Endothelial cell of umbilical vein (primary cell): ENCODE data around the gene GABRQ. TPM values are rescaled to one million over a fixed set of nuclear protein-coding genes. Genes with fewer than 3 reads are reported as not detected.

Source experiments
- BruUV-seq: library from RNA; stranded (reverse); fragments of 400-500 nt; replicated peaks from 2 replicates; lab custom pipeline; 2021; lab: Mats Ljungman, UMichigan
- CTCF ChIA-PET: fragments of 300-600, 350-600 bp; sonication (Branson Sonifier 250); formaldehyde crosslinking; loops from one replicate; lab custom pipeline; 2021; ENCODE audit warnings: antibody characterized with exemption, inconsistent platforms; lab: Charles Lee
- POLR2A ChIA-PET: fragments of 300-600, 350-600 bp; sonication (Branson Sonifier 250); formaldehyde crosslinking; loops from one replicate; lab custom pipeline; 2021; ENCODE audit warnings: antibody characterized with exemption, inconsistent platforms; lab: Charles Lee
- DNase-seq: peaks from one replicate; pipeline ENCODE4 v3.0.0-alpha.2; 2011; ENCODE audit warnings: low read depth, low spot score
- FAIRE-seq: peaks from 2 replicates; lab custom pipeline; 2011; peaks lifted over from hg19 to GRCh38; lab: Jason Lieb, UNC
- H2AFZ ChIP-seq: 2 replicates; pipeline ENCODE4 v1.6.0; 2012; ENCODE audit warnings: low read depth, low read length, control low read depth, inconsistent platforms
- H3K27ac ChIP-seq: 2 replicates; pipeline ENCODE4 v1.5.1; 2011; ENCODE audit warnings: low read depth, mild to moderate bottlenecking, control low read depth, low read length, moderate library complexity; ENCODE audit not compliant: insufficient read depth
- H3K27me3 ChIP-seq, 2 experiments: 2 replicates each; pipeline versions ENCODE4 v1.6.0 to v1.6.1; 2011; ENCODE audit warnings: low read length in 2 of 2, mixed read lengths in 1 of 2; ENCODE audit not compliant: control insufficient read depth in 2 of 2, insufficient read depth in 2 of 2
- H3K36me3 ChIP-seq, 2 experiments: 2 replicates in 1 of 2; 3 replicates in 1 of 2; pipeline ENCODE4 v1.5.1; 2011; ENCODE audit warnings: low read length in 2 of 2, mild to moderate bottlenecking in 1 of 2, moderate library complexity in 1 of 2; ENCODE audit not compliant: control insufficient read depth in 2 of 2, insufficient read depth in 2 of 2; ENCODE audit errors: extremely low read depth in 1 of 2
- H3K4me1 ChIP-seq: 3 replicates; pipeline ENCODE4 v1.5.1; 2011; ENCODE audit warnings: mild to moderate bottlenecking, low read length; ENCODE audit not compliant: control insufficient read depth, insufficient read depth; ENCODE audit errors: extremely low read depth
- H3K4me2 ChIP-seq: 2 replicates; pipeline ENCODE4 v1.6.1; 2011; ENCODE audit warnings: low read length, control low read depth, mixed read lengths; ENCODE audit not compliant: insufficient read depth
- H3K4me3 ChIP-seq, 3 experiments: fragments of 200-600 bp in 1 of 3; sonication (generic), shearing (Covaris generic) in 1 of 3; replicated peaks in 1 of 3; 2 replicates each; pipeline ENCODE4 v1.5.1; 2011 to 2016; ENCODE audit warnings: control low read depth in 3 of 3, low read length in 3 of 3, mild to moderate bottlenecking in 2 of 3, inconsistent platforms in 1 of 3, low read depth in 1 of 3, moderate library complexity in 1 of 3; ENCODE audit not compliant: insufficient read depth in 1 of 3
- H3K79me2 ChIP-seq: 2 replicates; pipeline ENCODE4 v1.6.0; 2012; ENCODE audit warnings: low read length, inconsistent platforms; ENCODE audit not compliant: control insufficient read depth, insufficient read depth
- H3K9ac ChIP-seq: replicated peaks from 2 replicates; pipeline ENCODE3; 2011; ENCODE audit warnings: low read length, control low read depth; ENCODE audit not compliant: insufficient read depth; ENCODE audit errors: extremely low read depth
- H3K9me1 ChIP-seq: replicated peaks from 3 replicates; pipeline ENCODE4 v1.6.0; 2011; ENCODE audit warnings: mild to moderate bottlenecking, low read length; ENCODE audit not compliant: control insufficient read depth, insufficient read depth; ENCODE audit errors: extremely low read depth
- H3K9me3 ChIP-seq: replicated peaks from 2 replicates; pipeline ENCODE4 v1.5.1; 2012; ENCODE audit warnings: low read length, inconsistent platforms; ENCODE audit not compliant: control insufficient read depth, insufficient read depth
- H4K20me1 ChIP-seq: replicated peaks from 2 replicates; pipeline ENCODE3; 2011; ENCODE audit warnings: mild to moderate bottlenecking, low read length; ENCODE audit not compliant: control insufficient read depth, insufficient read depth; ENCODE audit errors: extremely low read depth
- CTCF ChIP-seq, 2 donors: IDR thresholded peaks; 1 replicate in 1 of 2; 2 replicates in 1 of 2; pipeline ENCODE4 v1.5.1; 2011; ENCODE audit warnings: low read length in 2 of 2, mild to moderate bottlenecking in 2 of 2, moderate library complexity in 2 of 2, control low read depth in 1 of 2, inconsistent platforms in 1 of 2, low read depth in 1 of 2; ENCODE audit not compliant: insufficient read depth in 1 of 2; ENCODE audit errors: extremely low read depth in 1 of 2
- EZH2 ChIP-seq: IDR thresholded peaks from 2 replicates; pipeline ENCODE4 v1.6.1; 2012; ENCODE audit warnings: borderline replicate concordance, low read depth, mild to moderate bottlenecking, moderate library complexity, low read length, inconsistent platforms; ENCODE audit not compliant: severe bottlenecking
- FOS ChIP-seq: IDR thresholded peaks from 2 replicates; pipeline ENCODE4 v1.6.1; 2011; ENCODE audit warnings: mild to moderate bottlenecking, low read length, moderate library complexity, borderline replicate concordance; ENCODE audit not compliant: insufficient read depth
- GATA2 ChIP-seq: IDR thresholded peaks from 2 replicates; pipeline ENCODE4 v1.7.0; 2011; ENCODE audit warnings: low read depth, mild to moderate bottlenecking, moderate library complexity, mixed read lengths, low read length; ENCODE audit not compliant: insufficient read length, insufficient read depth
- JUN ChIP-seq: IDR thresholded peaks from 2 replicates; pipeline ENCODE4 v1.6.1; 2011; ENCODE audit warnings: borderline replicate concordance, low read depth; ENCODE audit not compliant: insufficient read length, insufficient read depth
- MAX ChIP-seq: IDR thresholded peaks from 2 replicates; pipeline ENCODE4 v1.6.1; 2011; ENCODE audit not compliant: insufficient read depth, insufficient read length
- MYC ChIP-seq: IDR thresholded peaks from one replicate; pipeline ENCODE4 v1.6.1; 2011; ENCODE audit warnings: mild to moderate bottlenecking, low read depth, low read length
- POLR2A ChIP-seq: IDR thresholded peaks from 2 replicates; pipeline ENCODE4 v1.6.1; 2012; ENCODE audit warnings: low read depth, mild to moderate bottlenecking, control low read depth, low read length
- POLR2AphosphoS5 ChIP-seq: IDR thresholded peaks from 2 replicates; pipeline ENCODE4 v1.6.1; 2012; ENCODE audit warnings: low read depth, mild to moderate bottlenecking, control low read depth, low read length, moderate library complexity; ENCODE audit not compliant: insufficient read depth
- dilution Hi-C: fragments of 300-500 bp; cut with MboI; formaldehyde crosslinking; loops from one replicate; pipeline ENCODE4 v1.15.0; 2019; ENCODE audit warnings: low sequenced_read_pairs; ENCODE audit not compliant: extremely low pct_ligation_motif_present
- intact Hi-C: fragments of 100-400 bp; cut with micrococcal nuclease; formaldehyde crosslinking; loops from one replicate; pipeline ENCODE4 v1.10.0; 2022
- polyA plus RNA-seq, 4 experiments: library from polyadenylated mRNA; depleted of rRNA in 3 of 4; stranded (reverse) in 3 of 4; unstranded in 1 of 4; fragments of >200 nt; gene quantifications; 2 replicates each; pipeline versions ENCODE4 v1.2.1 to v1.2.3, GENCODE V29; 2011 to 2012; ENCODE audit warnings: missing spikeins in 1 of 4
- total RNA-seq: library from RNA; stranded (reverse); gene quantifications from 2 replicates; pipeline ENCODE4 v1.2.3, GENCODE V29; 2021

GABRQ gene
- total and polyA plus RNA-seq, 2 donors (not counting 3 experiments of a cell fraction or from before 2014, with no cell fraction given), result 0.01 TPM; not detected in 1

DNA sequence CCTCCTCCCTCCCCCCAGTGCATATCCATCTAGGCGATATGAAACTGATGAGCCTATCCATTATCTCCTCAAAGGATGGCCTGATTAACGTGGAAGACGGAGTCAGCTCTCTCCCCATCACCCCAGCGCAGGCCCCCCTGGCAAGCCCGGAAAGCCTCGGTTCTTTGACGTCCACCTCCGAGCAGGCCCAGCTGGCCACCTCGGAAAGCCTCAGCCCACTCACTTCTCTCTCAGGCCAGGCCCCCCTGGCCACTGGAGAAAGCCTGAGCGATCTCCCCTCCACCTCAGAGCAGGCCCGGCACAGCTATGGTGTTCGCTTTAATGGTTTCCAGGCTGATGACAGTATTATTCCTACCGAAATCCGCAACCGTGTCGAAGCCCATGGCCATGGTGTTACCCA, 14.8 kb downstream of the GABRQ start:
- FAIRE-seq (no peak), DNase-seq (no peak)
- Histone ChIP-seq H3K4me1 (no peaks in the 10 kb centered on the region), H3K36me3 (no peaks in the 10 kb centered on the region), H3K27ac (no peak overlapping the region), H4K20me1 (no peaks in the 10 kb centered on the region), H2AFZ (no peak overlapping the region), H3K4me2 (no peak overlapping the region), H3K27me3 (no peaks in the 10 kb centered on the region), H3K9ac (no peak overlapping the region), H3K79me2 (no peaks in the 10 kb centered on the region), H3K9me3 (no peaks in the 10 kb centered on the region), H3K4me3 (no peak overlapping the region), H3K9me1 (no peaks in the 10 kb centered on the region)
- BruUV-seq, result no TSS peak
- ChIA-PET CTCF (no interaction called here), POLR2A (no interaction called here)
- intact Hi-C loops, result no loop called here
- dilution Hi-C loops, result no loop called here
- TF ChIP-seq FOS, result no peak
- TF ChIP-seq GATA2, result no peak
- TF ChIP-seq MAX, result no peak
- no peak for TF ChIP-seq EZH2
- no peak for TF ChIP-seq CTCF (IDR thresholded peaks at IDR 0.05; ENCODE audit: extremely low read depth in 1 of 2, insufficient read depth in 1 of 2, low read depth in 1 of 2, low read length in 2 of 2)
- TF ChIP-seq MYC, result no peak

DNA sequence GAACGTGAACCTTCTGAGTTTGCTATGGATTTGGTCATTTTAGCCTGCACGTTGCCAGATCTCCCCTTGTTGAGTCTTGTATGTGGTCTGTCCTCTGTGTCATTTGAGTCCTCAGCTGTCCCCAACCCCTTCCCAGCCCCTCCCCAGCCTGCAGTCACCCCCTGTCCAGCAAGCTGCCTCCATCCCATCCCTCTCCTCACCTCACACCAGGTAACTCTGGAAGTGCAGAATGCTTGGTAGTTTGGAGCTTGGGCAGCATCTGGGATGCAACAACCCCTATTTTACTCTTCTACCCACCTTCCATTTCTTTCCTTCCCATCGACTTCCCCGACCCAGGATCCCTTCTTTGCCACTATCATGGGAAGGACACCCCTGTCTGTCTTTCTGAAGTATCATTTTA, 18.4 kb downstream of the GABRQ start:
- H3K9me3 ChIP-seq, result no peaks in the 10 kb centered on the region
- H3K9ac ChIP-seq, result no peak overlapping the region
- no peak overlapping the region for H3K4me3 ChIP-seq
- ChIA-PET POLR2A (no interaction called here), CTCF (no interaction called here)
- H3K79me2 ChIP-seq, result no peaks in the 10 kb centered on the region
- H3K4me2 ChIP-seq, result no peak overlapping the region
- BruUV-seq, result no TSS peak
- H3K27ac ChIP-seq, result no peak overlapping the region
- DNase-seq (no peak), FAIRE-seq (no peak)
- dilution Hi-C loops (no loop called here), intact Hi-C loops (no loop called here)
- H2AFZ ChIP-seq, result no peak overlapping the region
- H3K4me1 ChIP-seq, result no peaks in the 10 kb centered on the region
- no peaks in the 10 kb centered on the region for H3K27me3 ChIP-seq
- no peak for TF ChIP-seq POLR2AphosphoS5
- TF ChIP-seq GATA2, result no peak
- no peak for TF ChIP-seq CTCF (IDR thresholded peaks at IDR 0.05; ENCODE audit: extremely low read depth in 1 of 2, insufficient read depth in 1 of 2, low read depth in 1 of 2, low read length in 2 of 2)
- no peak for TF ChIP-seq FOS
- TF ChIP-seq POLR2A, result no peak
- no peak for TF ChIP-seq MAX
- TF ChIP-seq EZH2, result no peak
- TF ChIP-seq JUN, result no peak
- TF ChIP-seq MYC, result no peak
- no peaks in the 10 kb centered on the region for H3K36me3 ChIP-seq
- H3K9me1 ChIP-seq, result no peaks in the 10 kb centered on the region
- no peaks in the 10 kb centered on the region for H4K20me1 ChIP-seq
